Cardiac muscle cell (in vitro differentiated cells and primary cell): Measurements from ENCODE around the gene NLRC4. TPM values are rescaled to one million over a fixed set of nuclear protein-coding genes. Genes with fewer than 3 reads are reported as not detected.

Experiments used
- DNase-seq, 2 donors: peaks; one replicate each; pipeline versions ENCODE4 v3.0.0 to v3.0.0-alpha.2; 2010 to 2017; ENCODE audit warnings: low read depth in 1 of 2, low spot score in 1 of 2
- H3K27ac ChIP-seq: fragments of 200-600 bp; sonication (generic); 2 replicates; pipeline ENCODE4 v1.5.1; 2016
- H3K27me3 ChIP-seq: fragments of 200-600 bp; sonication (generic); 2 replicates; pipeline ENCODE4 v1.6.0; 2016; ENCODE audit warnings: control low read depth
- H3K36me3 ChIP-seq: fragments of 200-600 bp; sonication (generic); 2 replicates; pipeline ENCODE4 v1.5.1; 2016; ENCODE audit warnings: control low read depth
- H3K4me1 ChIP-seq: fragments of 200-600 bp; sonication (generic); 2 replicates; pipeline ENCODE4 v1.8.1; 2017; ENCODE audit warnings: low read depth, mild to moderate bottlenecking, mixed run types
- H3K4me3 ChIP-seq: fragments of 200-600 bp; sonication (generic); 2 replicates; pipeline ENCODE4 v1.5.1; 2016; ENCODE audit warnings: mild to moderate bottlenecking
- H3K9me3 ChIP-seq: fragments of 200-600 bp; sonication (generic); 2 replicates; pipeline ENCODE4 v1.5.1; 2017; ENCODE audit warnings: low read depth, mild to moderate bottlenecking, control low read depth
- CTCF ChIP-seq: IDR thresholded peaks from 2 replicates; pipeline ENCODE4 v1.5.1; 2012; ENCODE audit warnings: low read depth, mild to moderate bottlenecking, low read length
- polyA plus RNA-seq: library from polyadenylated mRNA; unstranded; fragments of >200 nt; fragmentation: Nextera tagmentation; extraction: Ambion mirVana; gene quantifications from 2 replicates; pipeline ENCODE4 v1.2.1, GENCODE V29; 2016
- total RNA-seq: library from RNA; depleted of rRNA; stranded (reverse); fragments of >200 nt; gene quantifications from 2 replicates; pipeline ENCODE4 v1.2.3, GENCODE V29; 2016

The NLRC4 gene
- total and polyA plus RNA-seq, 2 experiments from 2014 or later = 0.64 TPM; not detected in 1

- no peak for DNase-seq
- H3K36me3 ChIP-seq = no peaks in the 10 kb centered on the region
- peaks cover 30% of the 10 kb centered on the region for H3K27me3 ChIP-seq
- no peak overlapping the region for H3K27ac ChIP-seq
- no peaks in the 10 kb centered on the region for H3K4me1 ChIP-seq
- no peaks in the 10 kb centered on the region for H3K9me3 ChIP-seq
- TF ChIP-seq CTCF = no peak
- H3K4me3 ChIP-seq = no peak overlapping the region
These were observed 9.6 kb upstream of the NLRC4 start for GRCh38 chr2:32274289-32274688.

GRCh38 chr2:32272279-32272678 lies 7.6 kb upstream of the NLRC4 start:
- no peak for DNase-seq
- Histone ChIP-seq H3K27me3 (peaks cover 31% of the 10 kb centered on the region), H3K27ac (no peak overlapping the region), H3K4me3 (no peak overlapping the region), H3K4me1 (no peaks in the 10 kb centered on the region), H3K9me3 (no peaks in the 10 kb centered on the region), H3K36me3 (no peaks in the 10 kb centered on the region)
- TF ChIP-seq CTCF = no peak

GRCh38 chr2:32271063-32271462 lies 6.4 kb upstream of the NLRC4 start:
- Histone ChIP-seq H3K27ac (no peak overlapping the region), H3K36me3 (no peaks in the 10 kb centered on the region), H3K9me3 (no peaks in the 10 kb centered on the region), H3K4me3 (no peak overlapping the region), H3K4me1 (no peaks in the 10 kb centered on the region), H3K27me3 (peaks cover 37% of the 10 kb centered on the region)
- DNase-seq = no peak
- no peak for TF ChIP-seq CTCF

- Histone ChIP-seq H3K36me3 (no peaks in the 10 kb centered on the region), H3K4me3 (no peak overlapping the region), H3K27ac (no peak overlapping the region), H3K4me1 (no peaks in the 10 kb centered on the region), H3K9me3 (no peaks in the 10 kb centered on the region), H3K27me3 (peaks cover 6% of the 10 kb centered on the region)
- DNase-seq = no peak
- no peak for TF ChIP-seq CTCF
These were observed 2.6 kb downstream of the NLRC4 start for GRCh38 chr2:32262105-32262504.

- Histone ChIP-seq H3K9me3 (no peaks in the 10 kb centered on the region), H3K4me1 (no peaks in the 10 kb centered on the region), H3K36me3 (no peaks in the 10 kb centered on the region), H3K27ac (no peak overlapping the region), H3K4me3 (no peak overlapping the region), H3K27me3 (no peaks in the 10 kb centered on the region)
- DNase-seq = no peak
- no peak for TF ChIP-seq CTCF
These were observed 4.3 kb downstream of the NLRC4 start for GRCh38 chr2:32260376-32260775.

- no peak for TF ChIP-seq CTCF
- DNase-seq = no peak
- no peak overlapping the region for H3K27ac ChIP-seq
- H3K36me3 ChIP-seq = no peaks in the 10 kb centered on the region
- H3K27me3 ChIP-seq = no peaks in the 10 kb centered on the region
- H3K4me3 ChIP-seq = no peak overlapping the region
- no peaks in the 10 kb centered on the region for H3K9me3 ChIP-seq
- no peaks in the 10 kb centered on the region for H3K4me1 ChIP-seq
These were observed 6.4 kb downstream of the NLRC4 start for GRCh38 chr2:32258242-32258641.
